HEK293 (cell line): Measurements from ENCODE around the gene CABP1.

ENCODE experiments used
- ATF2 ChIP-seq: fragments of 450-650 bp; formaldehyde crosslinking; IDR thresholded peaks from 2 replicates; pipeline ENCODE4 v1.5.1; 2016; ENCODE audit warnings: missing biosample characterization, missing genetic modification characterization, low read depth
- CTCF ChIP-seq: fragments of 450-650 bp; formaldehyde crosslinking; IDR thresholded peaks from 2 replicates; pipeline ENCODE4 v1.5.1; 2016; ENCODE audit warnings: missing biosample characterization, missing genetic modification characterization
- REST ChIP-seq: fragments of 450-650 bp; formaldehyde crosslinking; IDR thresholded peaks from 2 replicates; pipeline ENCODE4 v1.5.1; 2016; ENCODE audit warnings: missing biosample characterization, missing genetic modification characterization
- ZBTB20 ChIP-seq: fragments of 450-650 bp; formaldehyde crosslinking; IDR thresholded peaks from 2 replicates; pipeline ENCODE4 v1.5.1; 2016; ENCODE audit warnings: missing biosample characterization, missing genetic modification characterization
- ZNF16 ChIP-seq: fragments of 450-650 bp; formaldehyde crosslinking; IDR thresholded peaks from 2 replicates; pipeline ENCODE4 v1.5.1; 2016; ENCODE audit warnings: low read depth, missing biosample characterization, missing genetic modification characterization
- ZNF169 ChIP-seq: fragments of 450-650 bp; formaldehyde crosslinking; IDR thresholded peaks from 2 replicates; pipeline ENCODE4 v1.5.1; 2016; ENCODE audit warnings: missing biosample characterization, missing genetic modification characterization
- ZNF221 ChIP-seq: fragments of 450-650 bp; formaldehyde crosslinking; IDR thresholded peaks from 2 replicates; pipeline ENCODE4 v1.5.1; 2017; ENCODE audit warnings: missing biosample characterization, missing genetic modification characterization, borderline replicate concordance

GRCh38 chr12:120658286-120659150 is 18.1 kb downstream of the CABP1 start:
- TF ChIP-seq ZNF221 (no peak), ATF2 (tag by site-specific recombination) (no peak), REST (no peak), ZNF16 (tag by site-specific recombination) (no peak), ZNF169 (no peak), CTCF (tag by site-specific recombination) (no peak), ZBTB20 (tag by site-specific recombination) (no peak)
